A549 (cell line): ENCODE measurements around the gene FKBP2. TPM values are rescaled to one million over a fixed set of nuclear protein-coding genes. Genes with fewer than 3 reads are reported as not detected.

Experiments
- ATAC-seq, 2 experiments: fragments of 200-7000 bp in 1 of 2; fragments of >200 bp in 1 of 2; cut with Nextera tagmentation in 1 of 2; cut with Tn5 transposase in 1 of 2; 3 replicates each; pipeline versions ENCODE4 v1.8.0 to v1.9.1; 2018 to 2020; ENCODE audit warnings: mild to moderate bottlenecking in 1 of 2, moderate library complexity in 1 of 2
- CTCF ChIA-PET: fragments of 300-600 bp; sonication (Branson Sonifier 250); formaldehyde crosslinking; extraction: SDS; loops from one replicate; lab custom pipeline; 2021; ENCODE audit warnings: antibody characterized with exemption, inconsistent platforms; lab: Yijun Ruan, JAX
- POLR2A ChIA-PET: fragments of 350-600 bp; formaldehyde crosslinking; extraction: SDS; loops from one replicate; lab custom pipeline; 2021; ENCODE audit warnings: antibody characterized with exemption, inconsistent platforms; lab: Yijun Ruan, JAX
- DNase-seq, 2 experiments: peaks; one replicate each; pipeline versions ENCODE4 v3.0.0 to v3.0.0-alpha.2; 2011 to 2016; ENCODE audit warnings: low read depth in 1 of 2, low spot score in 1 of 2
- FAIRE-seq: peaks from 2 replicates; lab custom pipeline; 2011; peaks lifted over from hg19 to GRCh38; lab: Jason Lieb, UNC
- H3K27ac ChIP-seq, 2 experiments: fragments of >200 bp; sonication (Bioruptor Twin); formaldehyde crosslinking; 3 replicates each; pipeline ENCODE4 v1.5.1; 2016 to 2017
- H3K4me1 ChIP-seq: fragments of >200 bp; sonication (Bioruptor Twin); formaldehyde crosslinking; 3 replicates; pipeline ENCODE4 v1.6.1; 2016
- H3K4me2 ChIP-seq: fragments of >200 bp; sonication (Bioruptor Twin); formaldehyde crosslinking; 3 replicates; pipeline ENCODE4 v1.6.1; 2016
- H3K4me3 ChIP-seq: fragments of >200 bp; sonication (Bioruptor Twin); formaldehyde crosslinking; 3 replicates; pipeline ENCODE4 v1.5.1; 2016
- H3K9me3 ChIP-seq: fragments of >200 bp; sonication (Bioruptor Twin); formaldehyde crosslinking; 3 replicates; pipeline ENCODE4 v1.6.1; 2016
- ATOH8 ChIP-seq: fragments of 250-450 bp; sonication (Bioruptor Pico); IDR thresholded peaks from 2 replicates; pipeline ENCODE4 v1.5.0; 2020; ENCODE audit warnings: low read depth, mild to moderate bottlenecking, moderate library complexity
- BHLHE40 ChIP-seq: IDR thresholded peaks from 2 replicates; pipeline ENCODE4 v1.6.1; 2012; ENCODE audit warnings: low read depth, low read length, inconsistent platforms
- CBX8 ChIP-seq: fragments of 200-600 bp; sonication (generic); IDR thresholded peaks from 2 replicates; pipeline ENCODE4 v1.6.1; 2016
- CHD2 ChIP-seq: fragments of 150-350 bp; IDR thresholded peaks from 2 replicates; pipeline ENCODE4 v1.6.1; 2014; ENCODE audit warnings: low read length; ENCODE audit not compliant: partially characterized antibody
- E2F6 ChIP-seq: IDR thresholded peaks from 2 replicates; pipeline ENCODE4 v1.6.1; 2012; ENCODE audit warnings: low read depth, borderline replicate concordance
- ESRRA ChIP-seq: fragments of 150-350 bp; IDR thresholded peaks from 2 replicates; pipeline ENCODE4 v1.6.1; 2014; ENCODE audit warnings: mild to moderate bottlenecking, low read length, borderline replicate concordance
- GATA3 ChIP-seq: IDR thresholded peaks from 2 replicates; pipeline ENCODE4 v1.6.1; 2012; ENCODE audit warnings: borderline replicate concordance
- HDAC2 ChIP-seq: fragments of 200-600 bp; sonication (generic); IDR thresholded peaks from 2 replicates; pipeline ENCODE4 v1.6.1; 2016
- HMGXB4 ChIP-seq: fragments of 250-450 bp; sonication (Bioruptor Pico); IDR thresholded peaks from 2 replicates; pipeline ENCODE4 v1.5.0; 2021; ENCODE audit warnings: mild to moderate bottlenecking, moderate library complexity, borderline replicate concordance
- HOXB13 ChIP-seq: fragments of 250-450 bp; sonication (Bioruptor Pico); IDR thresholded peaks from 2 replicates; pipeline ENCODE4 v1.5.0; 2020; ENCODE audit warnings: low read depth, mild to moderate bottlenecking, moderate library complexity
- HOXB5 ChIP-seq: fragments of 250-450 bp; sonication (Bioruptor Pico); IDR thresholded peaks from 2 replicates; pipeline ENCODE4 v1.5.0; 2020; ENCODE audit warnings: mild to moderate bottlenecking, moderate library complexity
- JUNB ChIP-seq: fragments of >200 bp; sonication (Bioruptor Twin); formaldehyde crosslinking; IDR thresholded peaks from 2 replicates; pipeline ENCODE4 v1.6.1; 2016
- MAX ChIP-seq: IDR thresholded peaks from 2 replicates; pipeline ENCODE4 v1.6.1; 2012
- NFE2L2 ChIP-seq: fragments of 150-350 bp; conservative IDR thresholded peaks from 2 replicates; pipeline ENCODE4 v1.6.1; 2014; ENCODE audit warnings: low read length
- NPAS2 ChIP-seq: fragments of 250-450 bp; sonication (Bioruptor Pico); IDR thresholded peaks from 2 replicates; pipeline ENCODE4 v1.8.0; 2022; ENCODE audit warnings: mild to moderate bottlenecking, moderate library complexity, borderline replicate concordance
- PHF8 ChIP-seq: fragments of 200-600 bp; sonication (generic); IDR thresholded peaks from 2 replicates; pipeline ENCODE4 v1.6.1; 2016; ENCODE audit warnings: low read depth, mild to moderate bottlenecking, antibody characterized with exemption, moderate library complexity, borderline replicate concordance
- REST ChIP-seq: fragments of 200-600 bp; sonication (generic); IDR thresholded peaks from 2 replicates; pipeline ENCODE4 v1.6.1; 2016; ENCODE audit warnings: antibody characterized with exemption, mild to moderate bottlenecking, moderate library complexity
- SMC3 ChIP-seq: fragments of >200 bp; sonication (Bioruptor Twin); formaldehyde crosslinking; IDR thresholded peaks from 3 replicates; pipeline ENCODE4 v1.6.1; 2018; ENCODE audit warnings: inconsistent platforms
- WGBS: methylation state at CpG from one replicate; pipeline ENCODE4 v1.1.6; 2017; ENCODE audit errors: missing lambda C conversion rate; 5-methylcytosine and 5-hydroxymethylcytosine counted together
- polyA plus RNA-seq, 4 experiments: library from polyadenylated mRNA; depleted of rRNA in 3 of 4; stranded (reverse); fragments of >200 nt; fragmentation: RNase III in 1 of 4; extraction: RNeasy Plus Mini Kit Qiagen cat#74134 plus additional on column Dnase treatment in 1 of 4; gene quantifications; 2 replicates in 3 of 4; 3 replicates in 1 of 4; pipeline ENCODE4 v1.2.3, GENCODE V29; 2011 to 2017

Gene FKBP2
- polyA plus RNA-seq, 2 of the 4 experiments (the other 2 are of a cell fraction): 40.5 to 131 TPM

GRCh38 chr11:64208796-64209562, 31.9 kb upstream of the FKBP2 start:
- WGBS: 94% methylated on average over 17 of the region's 18 CpGs
- TF ChIP-seq NFE2L2 (no peak), GATA3 (no peak), BHLHE40 (no peak), SMC3 (no peak), E2F6 (no peak), HOXB5 (CRISPR knock-in tag) (no peak), REST (no peak)
- Histone ChIP-seq H3K4me3 (no peak overlapping the region), H3K27ac (no peak overlapping the region), H3K4me2 (no peak overlapping the region), H3K4me1 (peaks cover 9% of the 10 kb centered on the region; the same call in 1 of the 3 replicates), H3K9me3 (no peaks in the 10 kb centered on the region)
- no peak for DNase-seq
- POLR2A ChIA-PET: interaction anchor here (0.8 kb wide), 1 partner anchor 23 kb away, joined by 3 read pairs; the partner anchor contains the start of gene STIP1
- no peak; a peak in 2 of 6 replicates for ATAC-seq
- CTCF ChIA-PET: interaction anchor here (0.9 to 20.3 kb wide), 6 partner anchors 11 to 94 kb away, joined by 3 to 254 read pairs (median 20); partner anchors contain the start of genes CATSPERZ, DNAJC4, NUDT22 and PLCB3
- FAIRE-seq: no peak

GRCh38 chr11:64209563-64209843, 31.4 kb upstream of the FKBP2 start:
- H3K4me2 ChIP-seq: no peak overlapping the region
- WGBS: 87% methylated on average over 8 of the region's 8 CpGs
- H3K4me3 ChIP-seq: no peak overlapping the region
- FAIRE-seq: no peak
- ChIA-PET CTCF (interaction anchor here (0.9 to 20.3 kb wide), 7 partner anchors 11 to 93 kb away, joined by 3 to 254 read pairs (median 12); partner anchors contain the start of genes CATSPERZ, DNAJC4, NUDT22 and PLCB3), POLR2A (interaction anchor here (0.8 kb wide), 1 partner anchor 24 kb away, joined by 3 read pairs; the partner anchor contains the start of gene STIP1)
- no peak overlapping the region for H3K27ac ChIP-seq
- H3K4me1 ChIP-seq: peaks cover 4% of the 10 kb centered on the region; the same call in 1 of the 3 replicates
- no peaks in the 10 kb centered on the region for H3K9me3 ChIP-seq
- ATAC-seq: no peak
- no peak for TF ChIP-seq ESRRA
- no peak for TF ChIP-seq MAX
- no peak for TF ChIP-seq CBX8
- no peak for TF ChIP-seq HDAC2
- TF ChIP-seq ATOH8 (CRISPR knock-in tag): no peak
- TF ChIP-seq HMGXB4: no peak
- TF ChIP-seq CHD2: no peak
- no peak for TF ChIP-seq JUNB
- TF ChIP-seq NPAS2: no peak
- TF ChIP-seq HOXB13 (CRISPR knock-in tag): no peak
- TF ChIP-seq PHF8: no peak
- no peak for DNase-seq
